K562 (cell line): ENCODE results near the gene DTNA. TPM values are rescaled to one million over a fixed set of nuclear protein-coding genes. Genes with fewer than 3 reads are reported as not detected.

Experiments used
- ATAC-seq: fragments of 200-7000 bp; cut with Tn5 transposase; 3 replicates; pipeline ENCODE4 v1.9.1; 2020; ENCODE audit warnings: moderate library complexity
- BruUV-seq: library from RNA; stranded (reverse); fragments of 400-500 nt; replicated peaks from 2 replicates; lab custom pipeline; 2021; lab: Mats Ljungman, UMichigan
- CTCF ChIA-PET: fragments of 300-600 bp; formaldehyde crosslinking; extraction: SDS; loops from one replicate; lab custom pipeline; 2021; ENCODE audit warnings: low intra/inter-chr PET ratio; lab: Yijun Ruan, JAX
- POLR2A ChIA-PET: fragments of 300-600, 350-650 bp; sonication (Branson Sonifier 250); formaldehyde crosslinking; extraction: SDS; loops from one replicate; lab custom pipeline; 2021; ENCODE audit warnings: antibody characterized with exemption, inconsistent platforms; lab: Yijun Ruan, JAX
- DNase-seq, 4 experiments: peaks; one replicate each; pipeline versions ENCODE4 v3.0.0 to v3.0.0-alpha.2; 2011 to 2018; ENCODE audit warnings: low spot score in 3 of 4, mixed read lengths in 3 of 4; ENCODE audit errors: extremely low read depth in 1 of 4
- FAIRE-seq: peaks from 2 replicates; lab custom pipeline; 2011; peaks lifted over from hg19 to GRCh38; lab: Jason Lieb, UNC
- H2AFZ ChIP-seq: 2 replicates; pipeline ENCODE4 v1.6.0; 2011; ENCODE audit warnings: low read depth, low read length, control low read depth, inconsistent platforms
- H3K27ac ChIP-seq: fragments of 200-600 bp; 3 replicates; pipeline ENCODE4 v1.8.0; 2011; ENCODE audit warnings: low read depth, mild to moderate bottlenecking, control low read depth, inconsistent platforms, low read length, moderate library complexity, mixed read lengths; ENCODE audit errors: extremely low read depth
- H3K27me3 ChIP-seq, 2 experiments: fragments of 300-600 bp in 1 of 2; 2 replicates in 1 of 2; 3 replicates in 1 of 2; pipeline versions ENCODE4 v1.6.0 to v1.8.0; 2011; ENCODE audit warnings: inconsistent platforms in 2 of 2, low read length in 2 of 2, mild to moderate bottlenecking in 1 of 2, mixed read lengths in 1 of 2, moderate library complexity in 1 of 2; ENCODE audit not compliant: control insufficient read depth in 2 of 2, insufficient read depth in 2 of 2
- H3K36me3 ChIP-seq: fragments of 300-600 bp; 3 replicates; pipeline ENCODE4 v1.8.0; 2011; ENCODE audit warnings: mild to moderate bottlenecking, low read length, inconsistent platforms; ENCODE audit not compliant: control insufficient read depth, insufficient read depth
- H3K4me1 ChIP-seq, 2 experiments: fragments of 200-600 bp in 1 of 2; replicated peaks in 1 of 2; 2 replicates in 1 of 2; 3 replicates in 1 of 2; pipeline versions ENCODE4 v1.5.1 to v1.8.0; 2011; ENCODE audit warnings: inconsistent platforms in 2 of 2, low read length in 2 of 2, mild to moderate bottlenecking in 1 of 2, mixed read lengths in 1 of 2, moderate library complexity in 1 of 2; ENCODE audit not compliant: control insufficient read depth in 2 of 2, insufficient read depth in 2 of 2
- H3K4me2 ChIP-seq: 2 replicates; pipeline ENCODE4 v1.6.1; 2011; ENCODE audit warnings: low read length, control low read depth, inconsistent platforms, mixed read lengths; ENCODE audit not compliant: insufficient read depth
- H3K4me3 ChIP-seq: fragments of 200-600 bp; sonication (generic), shearing (Covaris generic); 2 replicates; pipeline ENCODE4 v1.5.1; 2016; ENCODE audit warnings: control low read depth, inconsistent platforms
- H3K79me2 ChIP-seq: fragments of 200-600 bp; 3 replicates; pipeline ENCODE4 v1.8.0; 2011; ENCODE audit warnings: low read length, inconsistent platforms; ENCODE audit not compliant: control insufficient read depth, insufficient read depth
- H3K9ac ChIP-seq, 2 experiments: 2 replicates each; pipeline versions ENCODE4 v1.6.0 to v1.6.1; 2011; ENCODE audit warnings: low read depth in 2 of 2, low read length in 2 of 2, control low read depth in 1 of 2, inconsistent platforms in 1 of 2, mild to moderate bottlenecking in 1 of 2, mixed read lengths in 1 of 2; ENCODE audit not compliant: insufficient read depth in 1 of 2
- H3K9me1 ChIP-seq: one replicate; pipeline ENCODE4 v1.6.0; 2011; ENCODE audit warnings: inconsistent platforms, mild to moderate bottlenecking, low read length, moderate library complexity; ENCODE audit not compliant: control insufficient read depth, insufficient read depth
- H3K9me3 ChIP-seq: replicated peaks from 2 replicates; pipeline ENCODE4 v1.5.1; 2011; ENCODE audit warnings: low read depth, low read length, inconsistent platforms; ENCODE audit not compliant: control insufficient read depth, insufficient read depth
- H4K20me1 ChIP-seq: replicated peaks from 2 replicates; pipeline ENCODE4 v1.6.1; 2011; ENCODE audit warnings: low read length, inconsistent platforms, mixed read lengths; ENCODE audit not compliant: control insufficient read depth, insufficient read depth
- CEBPZ ChIP-seq: fragments of 150-350 bp; IDR thresholded peaks from 2 replicates; pipeline ENCODE4 v1.6.1; 2014; ENCODE audit warnings: low read depth, mild to moderate bottlenecking, low read length, borderline replicate concordance
- KDM1A ChIP-seq, 2 experiments: fragments of 450-650 bp; IDR thresholded peaks; 2 replicates each; pipeline ENCODE4 v1.6.1; 2016; ENCODE audit warnings: mild to moderate bottlenecking in 2 of 2
- PPARD ChIP-seq: fragments of 250-450 bp; sonication (Bioruptor Pico); IDR thresholded peaks from 2 replicates; pipeline ENCODE4 v1.8.0; 2022; ENCODE audit warnings: inconsistent platforms, mild to moderate bottlenecking, moderate library complexity
- ZNF263 ChIP-seq: sonication (generic); formaldehyde crosslinking; IDR thresholded peaks from 2 replicates; pipeline ENCODE4 v1.8.0; 2022; ENCODE audit warnings: mild to moderate bottlenecking, missing genetic modification reagents, borderline replicate concordance
- WGBS: fragments of 100-300 bp; shearing (Covaris generic); methylation state at CpG from one replicate; pipeline ENCODE4 v1.1.6; 2016; ENCODE audit warnings: low coverage, mixed read lengths; ENCODE audit not compliant: insufficient coverage; ENCODE audit errors: missing lambda C conversion rate; 5-methylcytosine and 5-hydroxymethylcytosine counted together
- in situ Hi-C: fragments of 300-500 bp; cut with MboI; formaldehyde crosslinking; loops from 4 replicates; pipeline ENCODE4 v1.15.0; 2018; ENCODE audit warnings: inconsistent platforms, mixed read lengths
- intact Hi-C: fragments of 100-400 bp; cut with micrococcal nuclease; formaldehyde crosslinking; loops from 2 replicates; pipeline ENCODE4 v1.14.2; 2022
- polyA plus RNA-seq, 8 experiments: library from polyadenylated mRNA; depleted of rRNA in 4 of 8; stranded (reverse) in 5 of 8; unstranded in 3 of 8; fragments of >200 nt; fragmentation: Nextera tagmentation in 2 of 8; fragmentation: Illumina TruSeq in 1 of 8; extraction: Ambion mirVana in 2 of 8; extraction: Trizol in 1 of 8; gene quantifications; 2 replicates each; pipeline versions ENCODE4 v1.2.1 to v1.2.3, GENCODE V29; 2011 to 2014; ENCODE audit warnings: inconsistent platforms in 1 of 8, missing spikeins in 1 of 8
- total RNA-seq, 7 experiments: library from RNA; depleted of rRNA in 6 of 7; stranded (reverse); fragments of >200 nt in 6 of 7; fragmentation: Illumina TruSeq in 2 of 7; extraction: Trizol in 2 of 7; gene quantifications; 2 replicates each; pipeline versions ENCODE4 v1.2.1 to v1.2.3, GENCODE V29; 2011 to 2021; ENCODE audit warnings: low replicate concordance in 1 of 7

The DTNA gene
- total and polyA plus RNA-seq, 9 of the 15 experiments (the other 6 are each of a cell fraction or from before 2014, with no cell fraction given): 0.07 to 2.4 (median 0.22) TPM; not detected in 2

GRCh38 chr18:34744569-34744968, 34.5 kb downstream of the DTNA start:
- intact Hi-C loops (no loop called here), in situ Hi-C loops (no loop called here)
- ATAC-seq: no peak

More at GRCh38 chr18:34744569-34744968, 34.5 kb downstream of the DTNA start:
- 0% methylated on average over 4 of the region's 4 CpGs for WGBS
- H3K27me3 ChIP-seq: no peaks in the 10 kb centered on the region
- ChIA-PET POLR2A (no interaction called here), CTCF (no interaction called here)
- no peaks in the 10 kb centered on the region for H3K4me1 ChIP-seq
- H3K36me3 ChIP-seq: no peaks in the 10 kb centered on the region
- H3K9me1 ChIP-seq: no peaks in the 10 kb centered on the region
- no peaks in the 10 kb centered on the region for H3K9me3 ChIP-seq
- H3K9ac ChIP-seq: no peak overlapping the region
- DNase-seq (no peak), FAIRE-seq (no peak)
- no peak overlapping the region for H3K4me2 ChIP-seq
- no peaks in the 10 kb centered on the region for H4K20me1 ChIP-seq
- no peak overlapping the region for H3K27ac ChIP-seq
- H3K4me3 ChIP-seq: no peak overlapping the region
- no TSS peak for BruUV-seq
- TF ChIP-seq PPARD (no peak), KDM1A (IDR thresholded peaks at IDR 0.05) (no peak), CEBPZ (no peak), ZNF263 (CRISPR knock-in tag) (no peak)
- TF ChIP-seq, all 486 proteins: peak for 0
- Histone ChIP-seq H3K79me2 (no peaks in the 10 kb centered on the region), H2AFZ (no peak overlapping the region)
